Activated T-helper 1 cell treated with anti-CD3 and anti-CD28 coated beads, Interleukin-12 subunit alpha, Interleukin-12 subunit beta, Interleukin-2, Interleukin-4 antibody, amounts not matched to agents 30 ng/mL and 10 ng/mL and 1 ng/mL, durations not matched to agents 14 hours and 24 hours and 36 hours (primary cell): ENCODE measurements around the gene RUNDC3A. TPM values are rescaled to one million over a fixed set of nuclear protein-coding genes. Genes with fewer than 3 reads are reported as not detected.
A peak's percentile ranks its signal among the peaks of the same experiment; 100 is the strongest.

Source experiments
- DNase-seq: peaks from one replicate; pipeline ENCODE4 v3.0.0; 2021; ENCODE audit warnings: low spot score
- H3K27ac Mint-ChIP-seq: one replicate; pipeline ENCODE4 v1.8.0; 2021; ENCODE audit warnings: mild to moderate bottlenecking, mixed read lengths
- H3K27me3 Mint-ChIP-seq: one replicate; pipeline ENCODE4 v1.8.0; 2022; ENCODE audit warnings: mild to moderate bottlenecking, moderate library complexity, mixed read lengths; ENCODE audit not compliant: insufficient read depth
- H3K36me3 Mint-ChIP-seq: one replicate; pipeline ENCODE4 v1.8.0; 2021; ENCODE audit warnings: low read depth, mixed read lengths
- H3K4me1 Mint-ChIP-seq: one replicate; pipeline ENCODE4 v1.8.0; 2021; ENCODE audit warnings: low read depth, mixed read lengths
- H3K4me3 Mint-ChIP-seq: one replicate; pipeline ENCODE4 v1.8.0; 2021; ENCODE audit warnings: mild to moderate bottlenecking, moderate library complexity, mixed read lengths
- H3K9me3 Mint-ChIP-seq: one replicate; pipeline ENCODE4 v1.8.0; 2021; ENCODE audit warnings: mixed read lengths
- intact Hi-C: fragments of 100-400 bp; cut with micrococcal nuclease; formaldehyde crosslinking; loops from one replicate; pipeline ENCODE4 v1.15.1; 2024
- total RNA-seq: library from RNA; stranded (reverse); gene quantifications from 2 replicates; pipeline ENCODE4 v1.2.3, GENCODE V29; 2022

The RUNDC3A gene
- 0.13 and 0.22 TPM in 2 replicates for total RNA-seq

DNA sequence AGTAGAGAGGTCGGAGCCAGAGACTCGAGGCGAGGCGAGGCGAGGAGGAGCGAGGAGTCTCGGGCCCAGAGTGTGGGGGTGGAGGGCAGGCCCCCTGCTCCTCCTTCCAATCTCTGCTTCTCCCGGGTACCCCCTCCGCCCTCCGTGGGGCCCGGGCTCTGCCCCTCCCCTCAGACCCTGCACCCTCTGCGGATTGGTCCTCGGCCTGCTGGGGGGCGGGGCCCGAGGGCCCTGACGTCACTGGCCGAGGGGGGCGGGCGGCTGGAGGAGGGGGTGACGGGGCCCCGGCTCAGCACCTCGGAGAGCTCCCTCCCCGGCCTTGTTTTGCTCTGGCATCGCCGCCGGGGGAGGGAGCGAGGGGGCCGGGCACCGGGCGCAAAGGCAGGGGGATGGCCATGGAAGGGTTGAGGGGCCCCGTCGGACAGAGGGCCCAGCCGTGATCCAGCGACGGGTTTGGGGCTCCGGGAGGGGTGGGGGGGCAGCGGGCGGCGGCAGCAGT is at the start of gene RUNDC3A:
Gene RUNDC3A, plus strand, starts transcription at position 282 of the 499 bp plus-strand sequence. CDS start 232 bp downstream, outside the sequence.
- H3K9me3 Mint-ChIP-seq, result no peaks in the 10 kb centered on the region
- H3K4me1 Mint-ChIP-seq, result no peaks in the 10 kb centered on the region
- H3K27me3 Mint-ChIP-seq, result peaks cover 28% of the 10 kb centered on the region
- intact Hi-C loops, result loop anchor here (1.0 to 5.0 kb wide), 4 partner anchors 16 to 301 kb away; partner anchors contain the start of genes GRN and SLC25A39
- no peak within 1 kb of the TSS for H3K27ac Mint-ChIP-seq
- peak within 1 kb of the TSS; percentile 57 for H3K4me3 Mint-ChIP-seq
- no peaks in the 10 kb centered on the region for H3K36me3 Mint-ChIP-seq
- peak; percentile 79 for DNase-seq

DNA sequence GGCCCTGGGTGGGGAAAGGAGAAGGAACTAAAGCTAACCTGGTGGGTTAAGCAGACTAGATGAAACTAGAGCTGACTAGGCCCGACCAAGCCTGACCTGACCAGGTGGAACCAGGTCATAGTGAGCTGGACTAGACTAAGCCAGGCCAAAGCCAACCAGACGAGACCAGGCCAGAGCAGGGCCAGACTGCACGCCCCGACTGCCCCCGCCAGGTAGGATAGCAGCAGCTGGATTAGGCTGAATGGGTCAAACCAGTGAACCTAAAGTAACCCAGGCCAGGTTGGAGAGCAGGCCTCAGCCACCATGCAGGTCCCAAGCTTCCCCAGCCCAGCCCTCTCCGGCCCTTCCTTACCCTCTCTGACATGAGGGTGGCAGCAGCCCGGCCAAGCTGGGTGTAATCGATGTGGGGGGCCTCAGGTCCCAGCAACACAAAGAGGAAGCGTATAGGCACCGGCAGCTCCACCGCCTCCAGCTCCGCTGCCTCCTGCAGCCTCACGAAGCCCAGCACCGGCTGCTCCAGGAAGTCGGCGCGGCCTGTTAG is 49.5 kb upstream of the RUNDC3A start:
- H3K36me3 Mint-ChIP-seq, result no peaks in the 10 kb centered on the region
- intact Hi-C loops, result no loop called here
- no peak for DNase-seq
- H3K4me3 Mint-ChIP-seq, result no peak overlapping the region
- no peaks in the 10 kb centered on the region for H3K9me3 Mint-ChIP-seq
- H3K27me3 Mint-ChIP-seq, result no peaks in the 10 kb centered on the region
- no peak overlapping the region for H3K27ac Mint-ChIP-seq
- H3K4me1 Mint-ChIP-seq, result no peaks in the 10 kb centered on the region

DNA sequence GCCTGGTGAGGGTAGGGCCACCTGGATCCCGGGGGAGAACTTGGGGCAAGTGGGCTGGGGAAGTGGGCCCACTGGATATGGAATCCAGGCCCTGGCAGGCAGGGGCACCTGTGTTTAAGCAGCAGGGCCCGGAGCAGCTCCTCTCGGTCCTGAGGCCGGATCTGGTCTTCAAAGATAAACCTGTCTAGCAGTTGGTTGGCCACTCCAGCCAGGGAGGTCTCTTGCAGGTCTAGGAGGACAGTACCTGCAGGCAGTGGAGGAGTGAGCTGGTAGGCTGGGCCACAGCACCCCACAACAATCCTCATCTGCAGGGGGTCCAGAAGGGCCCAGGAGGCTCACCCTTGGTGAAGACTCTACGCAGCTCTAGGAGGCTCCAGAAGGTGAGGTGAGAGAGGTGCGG is 48.1 kb upstream of the RUNDC3A start:
- no peak overlapping the region for H3K27ac Mint-ChIP-seq
- H3K4me3 Mint-ChIP-seq, result no peak overlapping the region
- no peaks in the 10 kb centered on the region for H3K27me3 Mint-ChIP-seq
- intact Hi-C loops, result no loop called here
- H3K36me3 Mint-ChIP-seq, result no peaks in the 10 kb centered on the region
- no peaks in the 10 kb centered on the region for H3K9me3 Mint-ChIP-seq
- no peak for DNase-seq
- no peaks in the 10 kb centered on the region for H3K4me1 Mint-ChIP-seq

DNA sequence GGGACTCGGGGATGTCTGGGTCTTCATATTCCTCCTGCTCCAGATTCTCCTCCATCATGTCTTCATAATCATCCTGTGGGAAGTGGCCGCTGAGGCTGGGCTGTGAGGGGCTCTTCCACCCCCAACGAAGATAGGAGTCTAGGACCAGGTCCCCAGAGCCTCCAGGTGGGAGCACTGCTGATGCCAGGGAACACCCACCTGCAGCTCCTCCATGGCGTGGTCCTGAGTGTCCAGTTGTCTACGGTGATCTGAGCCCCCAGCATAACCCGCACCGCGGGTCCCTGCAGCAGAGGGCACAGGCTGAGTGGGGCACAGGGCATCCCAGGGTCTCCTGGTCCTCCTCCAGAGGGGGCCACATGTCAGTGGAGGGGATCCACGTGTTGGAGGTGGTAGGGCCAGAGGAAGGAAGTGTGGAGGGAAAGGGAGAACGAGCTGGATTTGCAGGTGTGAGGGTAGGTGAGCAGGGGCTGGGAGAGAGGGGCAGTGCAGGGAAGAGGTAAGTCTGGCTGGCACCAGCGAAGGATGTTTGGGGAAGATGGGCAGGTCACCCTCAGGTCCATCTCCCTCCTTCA is 45.7 kb upstream of the RUNDC3A start:
- Mint-ChIP-seq H3K27ac (no peak overlapping the region), H3K4me1 (no peaks in the 10 kb centered on the region), H3K9me3 (no peaks in the 10 kb centered on the region), H3K27me3 (no peaks in the 10 kb centered on the region), H3K4me3 (no peak overlapping the region), H3K36me3 (no peaks in the 10 kb centered on the region)
- DNase-seq, result no peak
- intact Hi-C loops, result no loop called here

DNA sequence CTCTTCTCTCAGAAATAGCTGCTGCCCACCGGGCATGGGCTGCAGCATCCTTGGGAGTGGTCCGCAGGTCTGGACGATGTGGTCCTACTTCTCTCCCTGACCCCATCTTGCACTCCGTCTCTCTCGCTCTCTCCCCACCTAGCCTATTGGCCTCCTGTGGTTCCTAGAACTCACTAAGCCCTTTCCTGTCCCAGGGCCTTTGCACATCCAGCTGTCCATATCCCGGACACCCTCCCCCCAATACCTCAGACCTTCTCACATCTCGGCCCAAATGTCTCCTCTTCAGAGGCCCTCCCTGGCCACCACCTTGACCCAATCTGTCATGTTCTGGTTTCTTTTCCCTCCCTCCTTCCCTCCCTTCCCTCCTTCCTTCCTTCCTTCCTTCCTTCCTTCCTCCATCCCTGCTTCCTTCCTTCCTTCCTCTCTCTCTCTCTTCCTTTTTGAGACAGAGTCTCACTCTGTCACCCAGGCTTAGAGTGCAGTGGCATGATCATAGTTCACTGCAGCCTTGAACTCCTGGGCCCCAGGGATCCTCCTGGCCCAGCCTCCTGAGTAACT is 45.0 kb upstream of the RUNDC3A start:
- Mint-ChIP-seq H3K27me3 (no peaks in the 10 kb centered on the region), H3K36me3 (no peaks in the 10 kb centered on the region), H3K27ac (no peak overlapping the region), H3K4me1 (no peaks in the 10 kb centered on the region), H3K9me3 (no peaks in the 10 kb centered on the region), H3K4me3 (no peak overlapping the region)
- intact Hi-C loops, result no loop called here
- no peak for DNase-seq

DNA sequence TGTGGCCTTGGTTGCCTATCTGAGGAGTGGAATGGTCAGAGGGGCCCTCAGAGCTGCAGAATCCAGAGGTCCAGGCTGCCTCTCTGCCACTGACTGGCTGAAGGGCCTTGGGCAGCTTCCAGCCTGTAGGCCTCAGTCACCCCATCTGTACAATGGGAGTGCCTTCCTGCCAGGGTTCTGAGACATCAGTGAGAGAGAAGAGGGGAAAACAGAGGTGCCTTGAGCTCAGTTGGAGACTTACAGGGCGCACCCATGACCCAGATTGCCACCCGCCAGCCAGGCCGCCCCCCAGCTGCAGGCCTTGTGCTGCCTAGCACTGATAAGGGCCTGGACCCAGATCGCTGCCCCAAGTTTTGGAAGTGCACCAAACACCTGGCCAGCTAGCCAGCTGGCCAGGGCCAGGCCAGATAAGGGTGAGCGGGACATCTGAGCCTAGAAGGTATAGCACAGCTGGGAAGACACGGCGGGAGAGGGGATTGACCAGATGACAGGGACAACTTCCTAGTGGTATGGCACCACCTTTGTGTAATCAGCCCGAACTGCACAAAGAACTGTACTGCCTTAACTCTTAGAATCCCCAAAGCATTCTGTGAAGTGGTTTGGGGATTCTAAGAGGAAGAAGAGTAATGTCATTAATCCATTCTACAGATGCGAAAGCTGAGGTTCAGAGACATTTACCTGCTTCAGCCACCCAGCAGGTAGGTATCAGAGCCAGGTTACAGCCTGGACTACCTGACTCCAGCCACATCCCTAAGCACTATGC is 41.8 kb upstream of the RUNDC3A start:
- intact Hi-C loops, result no loop called here
- Mint-ChIP-seq H3K27ac (no peak overlapping the region), H3K9me3 (no peaks in the 10 kb centered on the region)

DNA sequence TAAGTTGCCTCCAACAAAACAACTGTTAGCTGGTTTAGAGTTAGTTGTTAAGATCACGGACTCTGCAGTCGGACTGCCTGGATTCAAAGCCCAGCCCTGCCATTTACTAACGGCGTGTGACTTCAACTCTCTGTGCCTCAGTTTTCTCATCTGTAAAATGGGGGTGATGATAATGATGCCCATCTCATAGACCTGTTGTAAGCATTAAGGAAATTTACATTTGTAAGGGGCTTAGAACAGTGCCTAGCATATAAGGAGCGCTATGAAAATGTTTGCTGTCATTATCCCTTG is 41.3 kb upstream of the RUNDC3A start:
- no peak for DNase-seq
- H3K36me3 Mint-ChIP-seq, result no peaks in the 10 kb centered on the region
- no peaks in the 10 kb centered on the region for H3K9me3 Mint-ChIP-seq
- intact Hi-C loops, result no loop called here
- H3K27me3 Mint-ChIP-seq, result no peaks in the 10 kb centered on the region
- no peak overlapping the region for H3K4me3 Mint-ChIP-seq
- H3K4me1 Mint-ChIP-seq, result no peaks in the 10 kb centered on the region
- no peak overlapping the region for H3K27ac Mint-ChIP-seq

More for the DNA sequence above, 41.8 kb upstream of the RUNDC3A start:
- no peak for DNase-seq
- no peaks in the 10 kb centered on the region for H3K36me3 Mint-ChIP-seq
- H3K4me3 Mint-ChIP-seq, result no peak overlapping the region
- no peaks in the 10 kb centered on the region for H3K4me1 Mint-ChIP-seq
- no peaks in the 10 kb centered on the region for H3K27me3 Mint-ChIP-seq

DNA sequence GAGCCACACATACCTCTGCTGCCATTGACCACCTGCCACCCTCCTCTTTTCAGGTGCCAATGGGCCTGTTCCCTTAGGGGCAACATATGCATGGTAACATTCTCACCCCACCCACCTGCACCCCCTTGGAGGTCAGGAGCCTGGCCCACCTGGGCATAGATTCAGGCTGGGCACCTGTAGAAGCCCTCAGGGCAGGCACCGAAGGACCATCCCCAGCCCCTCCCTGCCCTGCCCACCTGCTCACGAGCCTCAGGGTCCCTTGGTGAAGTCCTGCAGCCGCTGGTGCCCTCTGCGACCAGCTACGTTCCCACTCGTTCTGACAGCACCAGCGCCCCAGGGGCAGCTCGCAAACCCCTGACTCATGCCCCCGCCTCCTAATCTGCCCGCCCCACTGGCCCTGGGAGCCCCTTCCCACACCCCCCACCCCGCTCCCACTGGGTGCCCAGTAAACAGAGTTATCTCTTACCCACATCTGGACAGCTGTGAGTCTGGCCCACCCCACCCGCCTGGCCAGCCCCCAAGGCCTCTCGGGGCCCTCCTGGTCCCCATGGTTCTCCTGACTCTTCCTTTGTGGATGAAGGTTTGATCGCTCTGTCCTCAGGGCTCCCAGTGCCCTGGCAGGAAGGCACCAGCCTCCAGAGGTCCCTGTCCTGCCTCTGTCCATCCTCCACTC is 40.4 kb upstream of the RUNDC3A start, which contains the start of gene SLC4A1:
Gene SLC4A1, minus strand, starts transcription at position 318 of the 673 bp plus-strand sequence. CDS start 5,269 bp downstream, outside the sequence.
- H3K4me1 Mint-ChIP-seq, result no peaks in the 10 kb centered on the region
- H3K9me3 Mint-ChIP-seq, result no peaks in the 10 kb centered on the region
- H3K4me3 Mint-ChIP-seq, result no peak within 1 kb of the TSS
- intact Hi-C loops, result no loop called here
- no peak within 1 kb of the TSS for H3K27ac Mint-ChIP-seq
- H3K36me3 Mint-ChIP-seq, result no peaks in the 10 kb centered on the region
- peaks cover 4% of the 10 kb centered on the region for H3K27me3 Mint-ChIP-seq
- no peak for DNase-seq

DNA sequence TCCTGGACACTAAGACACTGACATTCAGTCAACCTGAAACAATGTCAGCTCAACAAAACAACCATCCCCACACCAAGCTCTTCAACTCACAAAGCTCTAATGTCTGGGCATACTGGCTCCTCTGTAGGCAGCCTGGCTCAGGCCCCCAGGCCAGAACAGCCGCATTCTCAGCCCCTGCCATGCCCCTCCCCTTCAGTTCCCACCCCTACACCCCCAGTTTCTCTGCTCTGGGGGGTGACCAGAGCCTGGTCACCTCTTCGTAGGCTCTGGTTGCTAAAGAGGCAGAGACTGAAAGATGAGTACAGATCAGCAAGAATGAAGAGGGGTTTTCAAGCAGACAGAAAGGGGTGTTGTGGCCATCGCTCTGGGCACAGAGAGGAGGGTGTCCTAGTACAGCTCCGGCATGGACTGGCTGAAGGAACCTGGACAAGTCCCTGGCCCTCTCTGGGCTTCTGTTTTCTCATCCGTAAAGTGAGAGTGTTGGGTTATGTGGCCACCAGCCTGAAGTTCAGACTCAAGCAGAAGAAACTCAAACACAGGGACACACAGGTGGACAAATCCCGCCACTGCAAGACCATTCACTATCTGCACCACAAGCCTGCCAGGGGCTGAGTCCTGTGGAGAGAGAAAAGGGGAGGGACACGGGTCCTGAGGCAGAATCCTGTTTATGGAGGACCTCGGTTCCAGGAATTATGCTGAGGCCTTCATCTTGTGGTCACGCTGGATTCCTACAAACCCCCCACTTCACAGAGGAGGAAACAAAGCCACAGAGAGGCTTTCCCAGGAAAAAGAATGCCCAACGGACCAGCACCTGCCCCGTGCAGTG is 39.5 kb upstream of the RUNDC3A start:
- no peaks in the 10 kb centered on the region for H3K36me3 Mint-ChIP-seq
- intact Hi-C loops, result no loop called here
- H3K9me3 Mint-ChIP-seq, result no peaks in the 10 kb centered on the region
- H3K4me1 Mint-ChIP-seq, result no peaks in the 10 kb centered on the region
- peaks cover 5% of the 10 kb centered on the region for H3K27me3 Mint-ChIP-seq
- DNase-seq, result no peak
- no peak overlapping the region for H3K4me3 Mint-ChIP-seq
- H3K27ac Mint-ChIP-seq, result no peak overlapping the region

DNA sequence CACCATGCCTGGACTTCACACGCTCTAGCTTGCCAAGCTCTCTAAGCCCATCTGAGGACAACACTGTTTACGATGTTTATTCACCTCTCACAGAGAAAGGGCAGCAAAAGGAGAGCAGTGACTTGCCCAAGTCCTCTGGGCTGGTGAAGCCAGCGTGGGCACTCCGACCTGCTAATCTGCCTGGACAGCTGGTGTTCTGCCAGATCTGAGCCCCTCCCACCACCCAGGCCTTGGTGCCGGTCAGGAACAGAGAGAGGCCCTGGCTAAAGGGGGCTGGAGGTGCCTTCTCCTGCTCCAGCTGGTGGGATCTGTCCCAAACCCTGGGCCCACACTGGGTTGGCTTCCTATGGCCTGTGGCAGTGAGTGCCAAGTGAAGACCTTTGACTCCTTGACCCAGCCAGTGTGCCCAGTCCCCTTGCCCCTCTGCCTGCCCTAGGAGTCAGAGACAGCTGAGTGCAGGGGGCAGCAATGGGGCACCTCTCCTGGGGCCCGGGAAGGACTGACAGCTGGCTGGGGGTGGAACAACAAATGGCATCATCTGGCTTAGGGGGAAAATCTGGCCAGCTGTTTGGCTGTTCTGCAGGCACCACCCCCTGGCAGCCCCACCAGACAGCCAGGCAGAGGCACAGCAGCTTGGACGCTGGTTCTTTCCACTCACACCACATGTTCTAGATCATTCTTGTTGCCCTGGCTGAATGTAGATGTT is 38.7 kb upstream of the RUNDC3A start:
- H3K4me3 Mint-ChIP-seq, result no peak overlapping the region
- no peaks in the 10 kb centered on the region for H3K4me1 Mint-ChIP-seq
- H3K27me3 Mint-ChIP-seq, result peaks cover 5% of the 10 kb centered on the region
- DNase-seq, result no peak
- H3K36me3 Mint-ChIP-seq, result no peaks in the 10 kb centered on the region
- no peak overlapping the region for H3K27ac Mint-ChIP-seq
- intact Hi-C loops, result no loop called here
- H3K9me3 Mint-ChIP-seq, result no peaks in the 10 kb centered on the region

DNA sequence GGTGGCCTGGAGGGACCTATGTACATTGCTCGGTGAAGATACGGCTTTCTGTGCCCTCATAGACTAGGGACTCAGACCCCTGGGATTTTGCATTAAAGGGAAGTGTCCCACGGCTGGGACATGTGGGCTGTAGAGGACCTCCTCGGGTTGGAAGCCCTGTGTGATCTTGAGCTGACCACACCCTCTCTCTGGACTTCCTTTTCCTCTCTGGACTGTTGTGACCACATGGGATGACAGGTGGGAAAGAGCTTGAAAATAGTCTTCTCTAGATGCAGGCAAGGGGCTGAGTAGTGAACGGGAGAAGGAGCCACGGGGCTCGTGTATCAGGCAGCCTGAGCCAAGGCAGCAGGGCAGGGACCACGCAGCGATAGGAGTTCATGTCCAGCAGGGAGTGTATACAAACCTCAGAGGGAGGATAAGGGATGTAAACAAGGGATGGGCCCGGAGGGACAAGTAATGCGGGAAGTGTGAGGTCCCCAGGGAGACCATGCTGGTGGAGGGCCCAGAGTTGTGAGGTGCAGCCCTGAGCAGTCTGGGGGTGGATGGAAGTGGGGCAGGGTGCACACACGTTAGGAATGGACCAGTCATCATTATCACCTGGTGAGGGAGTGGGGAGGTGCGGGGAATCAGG is 36.0 kb upstream of the RUNDC3A start:
- Mint-ChIP-seq H3K27me3 (peaks cover 7% of the 10 kb centered on the region), H3K27ac (no peak overlapping the region), H3K4me1 (no peaks in the 10 kb centered on the region), H3K9me3 (no peaks in the 10 kb centered on the region), H3K4me3 (no peak overlapping the region), H3K36me3 (no peaks in the 10 kb centered on the region)
- no peak for DNase-seq
- intact Hi-C loops, result no loop called here
